ENCODE data around the gene CRYBG1.

The CRYBG1 gene

GRCh38 chr6:106460481-106460880, 100.0 kb downstream of the CRYBG1 start:
- no peak overlapping the region for H2AFZ ChIP-seq (ENCODE audit: low read length)
- no peak overlapping the region for H3K9ac ChIP-seq (ENCODE audit: low read depth, low read length, poor library complexity, severe bottlenecking)
- H3K4me1 ChIP-seq (ENCODE audit: insufficient read depth, low read length, poor library complexity, severe bottlenecking), result no peaks in the 10 kb centered on the region
- no peaks in the 10 kb centered on the region for H3K9me3 ChIP-seq (ENCODE audit: insufficient read depth, low read depth, low read length)
- no peaks in the 10 kb centered on the region for H3K36me3 ChIP-seq (ENCODE audit: insufficient read depth, low read length)
- H3K27me3 ChIP-seq (ENCODE audit: insufficient read depth, low read length, poor library complexity, severe bottlenecking), result no peaks in the 10 kb centered on the region
- no peaks in the 10 kb centered on the region for H3K9me2 ChIP-seq (replicated peaks; ENCODE audit: low read depth, low read length)
- no peaks in the 10 kb centered on the region for H3K79me2 ChIP-seq (ENCODE audit: insufficient read depth, low read length)
- no peak overlapping the region for H3K4me3 ChIP-seq (ENCODE audit: low read length, poor library complexity, severe bottlenecking)
- no peak for TF ChIP-seq CTCF (conservative IDR thresholded peaks at IDR 0.05; ENCODE audit: low read length)
- no peak for TF ChIP-seq EZH2phosphoT487 (IDR thresholded peaks at IDR 0.05; ENCODE audit: borderline replicate concordance)
- no peaks in the 10 kb centered on the region for H4K20me1 ChIP-seq (ENCODE audit: insufficient read depth, low read length, poor library complexity, severe bottlenecking)
- no peak overlapping the region for H3K4me2 ChIP-seq (ENCODE audit: low read depth, low read length, poor library complexity, severe bottlenecking)
- no peaks in the 10 kb centered on the region for H3F3A ChIP-seq (ENCODE audit: low read depth)

GRCh38 chr6:106461084-106461483, 100.6 kb downstream of the CRYBG1 start:
- Histone ChIP-seq H3K79me2 (ENCODE audit: insufficient read depth, low read length) (no peaks in the 10 kb centered on the region), H3K4me3 (ENCODE audit: low read length, poor library complexity, severe bottlenecking) (no peak overlapping the region), H3K4me1 (ENCODE audit: insufficient read depth, low read length, poor library complexity, severe bottlenecking) (no peaks in the 10 kb centered on the region), H3K9me2 (replicated peaks; ENCODE audit: low read depth, low read length) (no peaks in the 10 kb centered on the region), H4K20me1 (ENCODE audit: insufficient read depth, low read length, poor library complexity, severe bottlenecking) (no peaks in the 10 kb centered on the region), H2AFZ (ENCODE audit: low read length) (no peak overlapping the region), H3K9me3 (ENCODE audit: insufficient read depth, low read depth, low read length) (no peaks in the 10 kb centered on the region), H3F3A (ENCODE audit: low read depth) (no peaks in the 10 kb centered on the region), H3K4me2 (ENCODE audit: low read depth, low read length, poor library complexity, severe bottlenecking) (no peak overlapping the region), H3K9ac (ENCODE audit: low read depth, low read length, poor library complexity, severe bottlenecking) (no peak overlapping the region), H3K27me3 (ENCODE audit: insufficient read depth, low read length, poor library complexity, severe bottlenecking) (no peaks in the 10 kb centered on the region), H3K36me3 (ENCODE audit: insufficient read depth, low read length) (no peaks in the 10 kb centered on the region)
- TF ChIP-seq EZH2phosphoT487 (IDR thresholded peaks at IDR 0.05; ENCODE audit: borderline replicate concordance), result no peak
- TF ChIP-seq CTCF (conservative IDR thresholded peaks at IDR 0.05; ENCODE audit: low read length), result no peak

GRCh38 chr6:106462923-106463557, 102.5 kb downstream of the CRYBG1 start:
- Histone ChIP-seq H3K9ac (ENCODE audit: low read depth, low read length, poor library complexity, severe bottlenecking) (no peak overlapping the region), H4K20me1 (ENCODE audit: insufficient read depth, low read length, poor library complexity, severe bottlenecking) (no peaks in the 10 kb centered on the region), H3K4me3 (ENCODE audit: low read length, poor library complexity, severe bottlenecking) (no peak overlapping the region), H3K9me2 (replicated peaks; ENCODE audit: low read depth, low read length) (no peaks in the 10 kb centered on the region), H3K9me3 (ENCODE audit: insufficient read depth, low read depth, low read length) (no peaks in the 10 kb centered on the region), H3K27me3 (ENCODE audit: insufficient read depth, low read length, poor library complexity, severe bottlenecking) (no peaks in the 10 kb centered on the region), H3K4me1 (ENCODE audit: insufficient read depth, low read length, poor library complexity, severe bottlenecking) (no peaks in the 10 kb centered on the region), H3K4me2 (ENCODE audit: low read depth, low read length, poor library complexity, severe bottlenecking) (no peak overlapping the region), H3K36me3 (ENCODE audit: insufficient read depth, low read length) (no peaks in the 10 kb centered on the region), H3F3A (ENCODE audit: low read depth) (no peaks in the 10 kb centered on the region), H2AFZ (ENCODE audit: low read length) (no peak overlapping the region), H3K79me2 (ENCODE audit: insufficient read depth, low read length) (no peaks in the 10 kb centered on the region)
- TF ChIP-seq CTCF (conservative IDR thresholded peaks at IDR 0.05; ENCODE audit: low read length), result no peak
- TF ChIP-seq EZH2phosphoT487 (IDR thresholded peaks at IDR 0.05; ENCODE audit: borderline replicate concordance), result no peak

Data from Loucy (cell line).